A549 (cell line): ENCODE data around the gene COPG1.

Experiments used
- ATOH8 ChIP-seq: fragments of 250-450 bp; sonication (Bioruptor Pico); IDR thresholded peaks from 2 replicates; pipeline ENCODE4 v1.5.0; 2020; ENCODE audit warnings: low read depth, mild to moderate bottlenecking, moderate library complexity
- BHLHE40 ChIP-seq: IDR thresholded peaks from 2 replicates; pipeline ENCODE4 v1.6.1; 2012; ENCODE audit warnings: low read depth, low read length, inconsistent platforms
- CBX2 ChIP-seq: fragments of 200-600 bp; sonication (generic); IDR thresholded peaks from 2 replicates; pipeline ENCODE4 v1.6.1; 2016; ENCODE audit warnings: low read depth, mild to moderate bottlenecking, borderline replicate concordance
- CEBPB ChIP-seq, 2 experiments: fragments of >200 bp in 1 of 2; sonication (Bioruptor Twin) in 1 of 2; formaldehyde crosslinking in 1 of 2; IDR thresholded peaks; 2 replicates each; pipeline ENCODE4 v1.6.1; 2012 to 2016
- CTCF ChIP-seq: fragments of >200 bp; sonication (Bioruptor Twin); formaldehyde crosslinking; IDR thresholded peaks from 3 replicates; pipeline ENCODE4 v1.5.1; 2016
- EP300 ChIP-seq, 2 experiments: fragments of >200 bp; sonication (Bioruptor Twin); formaldehyde crosslinking; IDR thresholded peaks; 2 replicates in 1 of 2; 3 replicates in 1 of 2; pipeline ENCODE4 v1.6.1; 2016 to 2017
- ESRRA ChIP-seq: fragments of 150-350 bp; IDR thresholded peaks from 2 replicates; pipeline ENCODE4 v1.6.1; 2014; ENCODE audit warnings: mild to moderate bottlenecking, low read length, borderline replicate concordance
- PBX3 ChIP-seq: IDR thresholded peaks from 2 replicates; pipeline ENCODE4 v1.6.1; 2012
- PHF8 ChIP-seq: fragments of 200-600 bp; sonication (generic); IDR thresholded peaks from 2 replicates; pipeline ENCODE4 v1.6.1; 2016; ENCODE audit warnings: low read depth, mild to moderate bottlenecking, antibody characterized with exemption, moderate library complexity, borderline replicate concordance
- POLR2A ChIP-seq: IDR thresholded peaks from 2 replicates; pipeline ENCODE4 v1.6.1; 2012; ENCODE audit warnings: mild to moderate bottlenecking, low read length
- RNF2 ChIP-seq: fragments of 200-600 bp; sonication (generic); IDR thresholded peaks from 2 replicates; pipeline ENCODE4 v1.6.1; 2016; ENCODE audit warnings: low read depth, mild to moderate bottlenecking, antibody characterized with exemption, moderate library complexity, borderline replicate concordance
- SMC3 ChIP-seq: fragments of >200 bp; sonication (Bioruptor Twin); formaldehyde crosslinking; IDR thresholded peaks from 3 replicates; pipeline ENCODE4 v1.6.1; 2018; ENCODE audit warnings: inconsistent platforms
- ZC3H11A ChIP-seq: fragments of 450-650 bp; IDR thresholded peaks from 2 replicates; pipeline ENCODE4 v1.6.1; 2014; ENCODE audit warnings: antibody characterized with exemption, mild to moderate bottlenecking

GRCh38 chr3:129324855-129325254 is 75.4 kb downstream of the COPG1 start:
- no peak for TF ChIP-seq PBX3
- no peak for TF ChIP-seq CBX2
- TF ChIP-seq SMC3 = no peak
- no peak for TF ChIP-seq BHLHE40
- no peak for TF ChIP-seq CTCF
- no peak for TF ChIP-seq ESRRA
- TF ChIP-seq RNF2 = no peak
- TF ChIP-seq CEBPB (IDR thresholded peaks at IDR 0.05) = no peak
- no peak for TF ChIP-seq POLR2A
- TF ChIP-seq PHF8 = no peak
- no peak for TF ChIP-seq EP300 (IDR thresholded peaks at IDR 0.05)
- TF ChIP-seq ZC3H11A = no peak
- TF ChIP-seq ATOH8 (CRISPR knock-in tag) = no peak
